Coronary artery (tissue), 2 donors: Measurements from ENCODE around the gene KIF2A.

Experiments
- DNase-seq: peaks from one replicate; pipeline ENCODE4 v3.0.0-alpha.2; 2017; ENCODE audit warnings: low spot score
- H3K27ac ChIP-seq, 2 donors: fragments of 200-600 bp; sonication (generic); one replicate each; pipeline ENCODE4 v1.5.1; 2016 to 2019
- H3K4me3 ChIP-seq: fragments of 200-600 bp; sonication (generic); 2 replicates; pipeline ENCODE4 v1.5.1; 2016; ENCODE audit warnings: mild to moderate bottlenecking, moderate library complexity
- TF ChIP-seq, protein P1 (sequence below): fragments of 200-600 bp; sonication (generic); IDR thresholded peaks from one replicate; pipeline ENCODE4 v1.5.1; 2019; ENCODE audit warnings: antibody characterized with exemption

Gene KIF2A

GRCh38 chr5:62281411-62281810 lies 24.6 kb upstream of the KIF2A start:
- DNase-seq = no peak
- H3K4me3 ChIP-seq = no peak overlapping the region
- no peak overlapping the region for H3K27ac ChIP-seq
- TF ChIP-seq, protein P1, sequence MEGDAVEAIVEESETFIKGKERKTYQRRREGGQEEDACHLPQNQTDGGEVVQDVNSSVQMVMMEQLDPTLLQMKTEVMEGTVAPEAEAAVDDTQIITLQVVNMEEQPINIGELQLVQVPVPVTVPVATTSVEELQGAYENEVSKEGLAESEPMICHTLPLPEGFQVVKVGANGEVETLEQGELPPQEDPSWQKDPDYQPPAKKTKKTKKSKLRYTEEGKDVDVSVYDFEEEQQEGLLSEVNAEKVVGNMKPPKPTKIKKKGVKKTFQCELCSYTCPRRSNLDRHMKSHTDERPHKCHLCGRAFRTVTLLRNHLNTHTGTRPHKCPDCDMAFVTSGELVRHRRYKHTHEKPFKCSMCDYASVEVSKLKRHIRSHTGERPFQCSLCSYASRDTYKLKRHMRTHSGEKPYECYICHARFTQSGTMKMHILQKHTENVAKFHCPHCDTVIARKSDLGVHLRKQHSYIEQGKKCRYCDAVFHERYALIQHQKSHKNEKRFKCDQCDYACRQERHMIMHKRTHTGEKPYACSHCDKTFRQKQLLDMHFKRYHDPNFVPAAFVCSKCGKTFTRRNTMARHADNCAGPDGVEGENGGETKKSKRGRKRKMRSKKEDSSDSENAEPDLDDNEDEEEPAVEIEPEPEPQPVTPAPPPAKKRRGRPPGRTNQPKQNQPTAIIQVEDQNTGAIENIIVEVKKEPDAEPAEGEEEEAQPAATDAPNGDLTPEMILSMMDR = no peak

- no peak overlapping the region for H3K27ac ChIP-seq
- TF ChIP-seq, protein P1 = no peak
- no peak overlapping the region for H3K4me3 ChIP-seq
- no peak for DNase-seq
Observed at GRCh38 chr5:62282064-62282463, 23.9 kb upstream of the KIF2A start.

DNA sequence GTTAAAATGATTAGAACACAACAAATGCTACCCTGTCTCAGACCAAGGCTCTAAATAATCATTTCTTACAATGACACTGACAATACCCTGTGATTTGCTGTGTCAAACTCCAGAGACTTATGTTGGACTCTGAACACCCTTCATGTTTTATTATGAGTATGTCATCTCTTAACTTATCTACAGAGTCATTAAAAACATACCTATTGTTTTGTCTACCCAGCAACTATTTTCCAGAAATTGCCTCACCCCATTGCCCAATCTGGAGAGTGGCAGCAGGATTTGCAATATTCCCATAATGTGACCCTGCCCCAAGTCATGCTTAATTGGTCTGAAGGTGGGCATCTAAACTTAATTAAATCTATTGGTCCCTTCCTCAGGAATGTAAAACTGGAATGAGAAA lies 23.0 kb upstream of the KIF2A start:
- TF ChIP-seq, protein P1 = no peak
- no peak overlapping the region for H3K27ac ChIP-seq
- DNase-seq = no peak
- H3K4me3 ChIP-seq = no peak overlapping the region

GRCh38 chr5:62283861-62284260 lies 22.1 kb upstream of the KIF2A start:
- DNase-seq = no peak
- Histone ChIP-seq H3K4me3 (no peak overlapping the region), H3K27ac (no peak overlapping the region)
- TF ChIP-seq, protein P1 = no peak

DNA sequence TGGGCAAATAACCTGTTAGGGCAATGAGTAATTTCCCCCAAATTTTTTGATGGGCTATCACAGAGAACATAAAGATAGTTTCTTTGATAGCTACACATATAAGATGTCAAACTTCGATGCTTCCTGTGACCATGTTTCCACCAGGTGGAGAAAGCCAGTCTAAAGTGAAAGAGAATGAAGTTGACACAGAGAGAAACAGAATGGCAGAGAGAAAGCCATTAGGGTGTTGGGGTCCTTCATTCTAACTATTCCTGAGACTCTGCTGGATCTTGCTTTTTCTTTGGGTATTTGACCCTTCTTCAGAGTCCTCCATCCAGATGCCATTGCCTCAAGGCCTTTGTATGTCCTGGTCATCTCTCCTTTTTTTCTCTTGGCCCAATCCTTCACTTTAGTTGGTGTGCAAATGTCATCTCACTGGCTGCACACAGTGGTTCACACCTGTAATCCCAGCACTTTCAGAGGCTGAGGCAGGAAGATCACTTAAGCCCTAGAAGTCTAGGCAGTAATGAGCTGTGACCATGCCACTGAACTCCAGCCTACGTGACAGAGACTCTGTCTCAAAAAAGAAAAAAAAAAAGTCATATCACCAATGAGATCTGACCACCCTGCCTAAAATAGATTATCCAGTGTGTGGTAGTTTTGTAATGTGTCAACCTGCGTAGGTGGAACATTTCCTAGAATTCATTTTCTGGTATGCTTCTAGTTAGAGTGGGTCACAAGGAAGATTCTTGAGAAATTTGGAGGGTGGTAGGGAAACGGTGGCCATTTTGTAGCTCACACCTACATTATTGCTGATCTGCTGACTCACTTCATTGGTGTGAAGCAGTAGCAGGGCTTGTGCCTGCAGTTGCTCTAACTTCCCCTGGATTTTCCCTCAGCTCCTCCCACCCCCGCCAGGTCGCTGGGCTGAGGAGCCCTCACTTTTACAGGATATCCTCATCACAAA lies 20.8 kb upstream of the KIF2A start:
- H3K27ac ChIP-seq = no peak overlapping the region
- DNase-seq = no peak
- H3K4me3 ChIP-seq = no peak overlapping the region
- TF ChIP-seq, protein P1 = no peak

DNA sequence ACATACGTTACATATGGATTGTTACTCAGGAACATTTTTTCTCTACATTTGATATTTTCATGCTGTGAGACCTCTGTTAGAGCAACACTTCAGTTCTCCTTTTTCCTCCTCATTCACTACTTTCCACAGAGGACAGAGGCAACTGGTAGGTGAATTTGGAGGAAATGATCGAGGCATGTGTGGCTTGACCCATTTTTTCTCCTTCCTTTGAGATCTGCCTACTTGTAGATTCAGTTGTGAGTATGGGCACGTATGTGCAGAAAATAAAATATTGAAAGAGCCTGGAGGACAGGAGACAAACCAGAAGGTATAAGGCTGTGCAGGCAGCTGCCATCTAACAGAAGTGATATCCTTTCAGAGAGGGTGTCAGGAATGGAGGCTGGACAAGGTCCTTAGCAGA lies 19.2 kb upstream of the KIF2A start:
- no peak for DNase-seq
- TF ChIP-seq, protein P1 = no peak
- H3K4me3 ChIP-seq = no peak overlapping the region
- no peak overlapping the region for H3K27ac ChIP-seq

- H3K4me3 ChIP-seq = no peak overlapping the region
- TF ChIP-seq, protein P1 = no peak
- H3K27ac ChIP-seq = no peak overlapping the region
- DNase-seq = no peak
Observed at GRCh38 chr5:62287237-62287636, 18.8 kb upstream of the KIF2A start.
